Testis (tissue), 3 donors: ENCODE data around the gene CTU2. TPM values are rescaled to one million over a fixed set of nuclear protein-coding genes. Genes with fewer than 3 reads are reported as not detected.

Source experiments
- DNase-seq: peaks from one replicate; pipeline ENCODE4 v3.0.0-alpha.2; 2019
- H3K27ac ChIP-seq, 2 donors: fragments of 200-600 bp; sonication (generic); one replicate each; pipeline ENCODE4 v1.5.1; 2019
- H3K27me3 ChIP-seq: fragments of 200-600 bp; sonication (generic); one replicate; pipeline ENCODE4 v1.5.1; 2019
- H3K36me3 ChIP-seq: fragments of 200-600 bp; sonication (generic); one replicate; pipeline ENCODE4 v1.5.1; 2017; ENCODE audit warnings: low read depth; ENCODE audit errors: missing control alignments
- H3K4me1 ChIP-seq: fragments of 200-600 bp; sonication (generic); one replicate; pipeline ENCODE4 v1.5.1; 2019
- H3K4me3 ChIP-seq, 2 donors: fragments of 200-600 bp; sonication (generic); one replicate each; pipeline ENCODE4 v1.5.1; 2017 to 2019
- H3K9me3 ChIP-seq: fragments of 200-600 bp; sonication (generic); one replicate; pipeline ENCODE4 v1.5.1; 2017
- CTCF ChIP-seq, 3 experiments: fragments of 450-650 bp in 2 of 3; fragments of 200-600 bp in 1 of 3; sonication (generic) in 1 of 3; IDR thresholded peaks; one replicate each; pipeline ENCODE4 v1.5.1; 2016 to 2019; ENCODE audit warnings: antibody characterized with exemption in 3 of 3, mild to moderate bottlenecking in 2 of 3, moderate library complexity in 1 of 3
- POLR2A ChIP-seq: fragments of 450-650 bp; IDR thresholded peaks from one replicate; pipeline ENCODE4 v1.6.1; 2017; ENCODE audit warnings: antibody characterized with exemption, mild to moderate bottlenecking, moderate library complexity
- WGBS, 2 donors: methylation state at CpG; one replicate each; pipeline ENCODE4 v1.1.5; 2018; 5-methylcytosine and 5-hydroxymethylcytosine counted together
- intact Hi-C: fragments of 100-400 bp; cut with DNase I; formaldehyde crosslinking; loops from one replicate; pipeline ENCODE4 v1.15.1; 2023; ENCODE audit warnings: low total_unique reads
- polyA plus RNA-seq: library from polyadenylated mRNA; stranded (reverse); fragments of 350-450 nt; fragmentation: Illumina TruSeq; extraction: RNeasy Lipid Tissue Mini Kit (QIAGEN cat#74804); gene quantifications from one replicate; pipeline ENCODE4 v1.2.3, GENCODE V29; 2014; ENCODE audit warnings: low read depth, low replicate concordance; ENCODE audit not compliant: insufficient read depth
- total RNA-seq, 2 donors: library from RNA; depleted of rRNA; stranded (reverse); fragments of >200 nt; gene quantifications; one replicate each; pipeline ENCODE4 v1.2.3, GENCODE V29; 2016

CTU2 gene
- total and polyA plus RNA-seq, 3 donors from 2014 or later: 19.8 to 25.4 (median 24.8) TPM

- DNase-seq: no peak
- intact Hi-C loops: loop anchor here (10.0 kb wide), 1 partner anchor 432 kb away; no protein-coding TSS in a partner anchor
- H3K4me3 ChIP-seq: no peak overlapping the region
- no peaks in the 10 kb centered on the region for H3K27me3 ChIP-seq
- TF ChIP-seq CTCF (IDR thresholded peaks at IDR 0.05) (no peak), POLR2A (no peak)
- no peaks in the 10 kb centered on the region for H3K36me3 ChIP-seq
- H3K27ac ChIP-seq: no peak overlapping the region
- 83 to 88% methylated on average over 2 to 30 of the region's 30 CpGs for WGBS, 2 donors
- H3K4me1 ChIP-seq: no peaks in the 10 kb centered on the region
- no peaks in the 10 kb centered on the region for H3K9me3 ChIP-seq
Observed at GRCh38 chr16:88732172-88732960, 26.1 kb downstream of the CTU2 start.

- Histone ChIP-seq H3K4me3 (no peak overlapping the region), H3K27ac (no peak overlapping the region), H3K4me1 (no peaks in the 10 kb centered on the region), H3K9me3 (no peaks in the 10 kb centered on the region), H3K27me3 (no peaks in the 10 kb centered on the region), H3K36me3 (no peaks in the 10 kb centered on the region)
- intact Hi-C loops: loop anchor here (10.0 kb wide), 1 partner anchor 432 kb away; no protein-coding TSS in a partner anchor
- no peak for TF ChIP-seq POLR2A
- TF ChIP-seq CTCF (IDR thresholded peaks at IDR 0.05): no peak
- WGBS, 2 donors: 86 to 91% methylated on average over 4 to 13 of the region's 13 CpGs
- no peak for DNase-seq
Observed at GRCh38 chr16:88732961-88733294, 26.6 kb downstream of the CTU2 start.

- H3K9me3 ChIP-seq: no peaks in the 10 kb centered on the region
Observed at GRCh38 chr16:88733630-88734360, 27.5 kb downstream of the CTU2 start.

GRCh38 chr16:88734361-88734728 is 28.0 kb downstream of the CTU2 start:
- Histone ChIP-seq H3K4me1 (no peaks in the 10 kb centered on the region), H3K36me3 (no peaks in the 10 kb centered on the region), H3K4me3 (no peak overlapping the region), H3K27ac (no peak overlapping the region), H3K9me3 (no peaks in the 10 kb centered on the region), H3K27me3 (no peaks in the 10 kb centered on the region)
- intact Hi-C loops: loop anchor here (10.0 kb wide), 1 partner anchor 430 kb away; no protein-coding TSS in a partner anchor
- no peak for DNase-seq
- 92 to 93% methylated on average over 21 to 23 of the region's 23 CpGs for WGBS, 2 donors
- TF ChIP-seq POLR2A: no peak
- TF ChIP-seq CTCF (IDR thresholded peaks at IDR 0.05): no peak

More at GRCh38 chr16:88733630-88734360, 27.5 kb downstream of the CTU2 start:
- intact Hi-C loops: loop anchor here (10.0 kb wide), 1 partner anchor 431 kb away; no protein-coding TSS in a partner anchor
- H3K4me1 ChIP-seq: no peaks in the 10 kb centered on the region
- no peak overlapping the region for H3K27ac ChIP-seq
- H3K4me3 ChIP-seq: no peak overlapping the region
- no peaks in the 10 kb centered on the region for H3K27me3 ChIP-seq
- WGBS, 2 donors: 84 to 92% methylated on average over 11 to 27 of the region's 27 CpGs
- DNase-seq: no peak
- TF ChIP-seq POLR2A: no peak
- no peak for TF ChIP-seq CTCF (IDR thresholded peaks at IDR 0.05)
- no peaks in the 10 kb centered on the region for H3K36me3 ChIP-seq
